GM18505 (cell line): Measurements from ENCODE around the gene ID3.

Experiments
- ATAC-seq: cut with Tn5 transposase; IDR thresholded peaks from one replicate; pipeline ENCODE4 v1.9.1; 2021; ENCODE audit not compliant: unreplicated experiment
- POLR2A ChIP-seq: IDR thresholded peaks from 4 replicates; pipeline ENCODE4 v1.6.1; 2011; ENCODE audit warnings: borderline replicate concordance; ENCODE audit not compliant: insufficient read depth, insufficient read length; ENCODE audit errors: extremely low read depth

ID3 gene

GRCh38 chr1:23558140-23558871 is 995 bp downstream of the ID3 start:
- no peak for ATAC-seq
- peak; percentile 43 for TF ChIP-seq POLR2A

GRCh38 chr1:23557471-23558124 is 1.7 kb downstream of the ID3 start:
- TF ChIP-seq POLR2A = no peak
- no peak for ATAC-seq

GRCh38 chr1:23556635-23557470 is 2.4 kb downstream of the ID3 start:
- peak; percentile 52 for TF ChIP-seq POLR2A
- no peak for ATAC-seq

- no peak for TF ChIP-seq POLR2A
- no peak for ATAC-seq
These were observed 3.2 kb downstream of the ID3 start for GRCh38 chr1:23555986-23556634.

GRCh38 chr1:23555270-23555985 is 3.9 kb downstream of the ID3 start:
- ATAC-seq = no peak
- TF ChIP-seq POLR2A = no peak

- peak; percentile 48 for ATAC-seq
- peak; percentile 89 for TF ChIP-seq POLR2A
These were observed 4.6 kb downstream of the ID3 start for GRCh38 chr1:23554481-23555269.

- TF ChIP-seq POLR2A = no peak
- no peak for ATAC-seq
These were observed 5.2 kb downstream of the ID3 start for GRCh38 chr1:23554127-23554480.

- ATAC-seq = no peak
- TF ChIP-seq POLR2A = no peak
These were observed 5.8 kb downstream of the ID3 start for GRCh38 chr1:23553231-23554126.

GRCh38 chr1:23551849-23552248 is 7.5 kb downstream of the ID3 start:
- ATAC-seq = no peak
- no peak for TF ChIP-seq POLR2A

GRCh38 chr1:23548704-23549143 is 10.6 kb downstream of the ID3 start:
- TF ChIP-seq POLR2A = no peak
- ATAC-seq = no peak
